GM18505 (cell line): ENCODE data around the gene SUN5.

Experiments
- ATAC-seq: cut with Tn5 transposase; IDR thresholded peaks from one replicate; pipeline ENCODE4 v1.9.1; 2021; ENCODE audit not compliant: unreplicated experiment
- POLR2A ChIP-seq: IDR thresholded peaks from 4 replicates; pipeline ENCODE4 v1.6.1; 2011; ENCODE audit warnings: borderline replicate concordance; ENCODE audit not compliant: insufficient read depth, insufficient read length; ENCODE audit errors: extremely low read depth

Gene SUN5

DNA sequence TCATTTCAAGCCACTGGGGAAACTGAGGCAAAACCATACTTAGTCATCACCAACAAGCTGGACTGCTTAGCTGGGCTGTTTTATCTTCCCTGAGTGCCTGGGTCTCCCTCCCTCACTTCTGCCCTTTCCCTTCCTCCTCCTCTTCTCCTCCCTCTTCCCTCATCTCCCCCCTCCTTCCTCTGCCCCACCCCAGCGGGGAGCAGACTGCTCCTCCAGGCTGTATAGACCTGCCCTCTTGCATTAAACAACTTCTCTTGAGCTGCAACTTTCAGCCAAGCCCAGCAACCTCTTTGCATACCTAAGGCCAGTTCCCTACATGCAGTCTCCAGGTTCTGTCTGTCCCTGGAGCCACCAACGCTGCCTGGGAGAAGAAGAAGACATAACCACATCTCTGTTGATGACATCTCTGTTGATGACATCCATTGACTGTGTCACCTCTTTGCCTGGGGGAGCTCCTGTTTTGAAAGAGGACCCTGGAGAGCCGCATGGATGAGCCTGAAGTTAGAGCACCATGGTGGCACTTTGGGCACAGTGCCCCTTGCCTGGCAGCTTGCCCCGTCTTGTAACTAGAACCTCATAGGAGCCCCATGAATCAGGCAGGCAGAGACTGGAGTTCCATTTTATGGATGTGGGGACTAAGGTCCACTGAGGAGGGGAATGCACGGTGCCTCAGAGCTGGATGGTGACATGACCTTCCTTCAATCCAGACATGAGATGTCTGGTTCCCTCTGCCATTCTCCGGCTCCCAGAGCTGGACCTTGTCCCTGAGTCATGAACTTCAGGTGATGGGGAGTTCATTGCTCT is 19.4 kb upstream of the SUN5 start:
- no peak for TF ChIP-seq POLR2A
- ATAC-seq: no peak

DNA sequence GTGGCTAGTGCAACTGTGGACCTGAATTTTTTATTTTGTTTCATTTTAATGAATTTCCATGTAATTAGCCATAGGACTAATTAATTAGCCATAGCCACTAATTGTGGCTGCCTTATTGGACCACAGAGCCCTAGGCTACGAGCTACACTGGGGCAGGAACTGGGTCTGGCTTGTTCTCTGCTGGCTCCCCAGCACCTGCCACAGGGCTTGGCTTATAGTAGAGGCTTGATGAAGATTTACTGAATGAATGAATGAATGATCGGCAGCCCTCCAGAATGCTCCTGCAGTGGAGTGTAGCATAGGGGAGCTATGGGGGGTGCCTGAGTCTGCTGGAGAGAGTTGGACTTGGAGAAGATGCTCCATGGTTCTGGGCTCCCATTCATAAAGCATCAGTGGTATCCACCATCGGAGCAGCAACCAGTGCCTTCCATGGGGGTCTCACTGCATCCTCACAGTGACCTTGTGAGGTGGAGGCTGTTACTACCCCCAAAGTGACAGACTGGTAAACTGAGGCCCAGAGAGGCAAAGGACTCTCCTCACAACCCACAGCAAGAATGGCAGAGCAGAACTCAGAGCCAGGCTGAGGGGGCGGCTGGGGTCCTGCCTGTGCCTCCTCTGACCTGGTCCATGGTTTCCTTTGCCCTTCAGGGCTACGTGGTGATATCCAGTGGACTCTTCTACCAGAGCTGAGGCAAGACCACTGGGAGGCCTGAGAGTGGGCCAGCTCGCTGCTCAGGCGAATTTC is 18.6 kb upstream of the SUN5 start:
- TF ChIP-seq POLR2A: no peak
- ATAC-seq: no peak

DNA sequence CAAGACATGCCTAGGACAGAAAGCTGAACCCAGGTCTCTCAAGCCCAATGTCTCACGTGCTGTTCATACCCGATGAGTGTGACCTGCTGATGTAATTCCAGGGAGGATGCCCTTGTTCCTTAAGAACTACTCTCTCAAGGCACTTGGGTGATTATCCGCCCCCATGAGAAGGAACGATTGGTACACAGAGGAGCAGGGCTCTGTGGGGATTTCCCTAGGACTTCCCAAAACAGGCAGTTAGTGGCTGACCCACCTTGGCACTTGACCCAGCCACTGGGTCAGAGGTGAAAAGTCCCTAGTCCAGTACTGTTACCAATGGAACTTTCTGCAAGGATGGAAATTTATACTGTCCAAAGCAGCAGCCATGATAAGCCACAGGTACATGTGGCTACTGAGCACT is 18.1 kb upstream of the SUN5 start:
- no peak for ATAC-seq
- TF ChIP-seq POLR2A: no peak

DNA sequence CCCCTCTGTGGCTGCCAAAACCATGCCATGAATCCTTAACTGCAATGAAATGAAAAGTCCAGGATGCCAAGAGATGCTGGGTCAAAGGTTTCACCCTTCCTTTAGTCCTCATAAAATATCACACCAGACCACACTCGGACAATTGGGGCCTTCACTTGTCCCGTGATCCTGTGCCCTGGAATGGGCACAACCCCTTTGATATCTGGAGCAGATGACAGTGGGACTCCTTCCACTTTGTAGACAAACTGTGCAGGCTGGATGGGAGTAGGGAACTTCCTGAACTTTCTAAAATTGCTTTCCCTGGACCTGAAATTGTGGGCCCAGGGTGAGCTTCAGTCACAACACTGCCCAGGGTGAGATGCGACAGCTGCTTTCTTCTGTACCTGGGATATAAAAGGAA is 17.6 kb upstream of the SUN5 start:
- no peak for TF ChIP-seq POLR2A
- no peak for ATAC-seq

DNA sequence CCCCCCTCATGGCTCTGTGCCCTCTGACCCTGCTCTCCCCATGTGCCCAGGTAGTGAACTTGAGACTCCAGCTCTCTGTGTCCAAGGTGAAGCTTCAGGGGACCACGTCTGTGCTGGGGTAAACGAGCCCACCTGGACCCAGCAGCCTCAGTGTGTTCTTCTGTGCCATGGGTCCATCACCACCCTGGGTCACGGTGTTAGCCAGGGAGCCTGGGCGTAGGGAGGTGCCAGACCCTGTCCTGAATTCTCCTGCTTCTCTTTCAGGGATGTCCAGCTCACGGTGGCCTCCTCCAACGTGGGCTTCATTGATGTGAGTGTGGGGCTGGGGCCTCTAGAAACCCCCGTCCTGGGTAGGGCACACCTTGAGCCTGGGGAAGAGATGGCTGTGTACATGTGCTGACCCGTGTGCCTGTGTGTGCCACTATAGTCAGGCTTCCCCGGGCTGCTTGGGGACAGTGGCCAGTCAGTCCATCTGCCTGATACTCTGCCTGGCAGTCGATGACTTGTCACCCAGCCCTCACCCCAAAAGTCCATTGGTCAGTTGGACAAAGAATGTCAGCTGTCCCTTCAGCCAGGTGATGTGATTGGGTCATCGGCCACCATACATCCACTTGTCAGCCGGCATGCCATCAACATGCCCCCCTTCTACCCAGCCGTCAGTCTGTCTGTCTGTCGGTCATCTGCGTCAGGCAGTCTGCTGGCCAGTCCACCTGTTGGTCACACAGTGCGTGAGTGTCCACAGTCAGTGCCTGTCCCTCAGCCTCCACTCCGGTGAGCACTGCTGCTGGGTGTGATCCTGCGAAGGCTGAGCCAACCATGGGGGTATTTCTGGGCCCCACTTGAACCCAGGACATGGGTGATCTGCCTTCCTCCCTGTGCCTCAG is 16.3 kb upstream of the SUN5 start:
- no peak for TF ChIP-seq POLR2A
- ATAC-seq: no peak

DNA sequence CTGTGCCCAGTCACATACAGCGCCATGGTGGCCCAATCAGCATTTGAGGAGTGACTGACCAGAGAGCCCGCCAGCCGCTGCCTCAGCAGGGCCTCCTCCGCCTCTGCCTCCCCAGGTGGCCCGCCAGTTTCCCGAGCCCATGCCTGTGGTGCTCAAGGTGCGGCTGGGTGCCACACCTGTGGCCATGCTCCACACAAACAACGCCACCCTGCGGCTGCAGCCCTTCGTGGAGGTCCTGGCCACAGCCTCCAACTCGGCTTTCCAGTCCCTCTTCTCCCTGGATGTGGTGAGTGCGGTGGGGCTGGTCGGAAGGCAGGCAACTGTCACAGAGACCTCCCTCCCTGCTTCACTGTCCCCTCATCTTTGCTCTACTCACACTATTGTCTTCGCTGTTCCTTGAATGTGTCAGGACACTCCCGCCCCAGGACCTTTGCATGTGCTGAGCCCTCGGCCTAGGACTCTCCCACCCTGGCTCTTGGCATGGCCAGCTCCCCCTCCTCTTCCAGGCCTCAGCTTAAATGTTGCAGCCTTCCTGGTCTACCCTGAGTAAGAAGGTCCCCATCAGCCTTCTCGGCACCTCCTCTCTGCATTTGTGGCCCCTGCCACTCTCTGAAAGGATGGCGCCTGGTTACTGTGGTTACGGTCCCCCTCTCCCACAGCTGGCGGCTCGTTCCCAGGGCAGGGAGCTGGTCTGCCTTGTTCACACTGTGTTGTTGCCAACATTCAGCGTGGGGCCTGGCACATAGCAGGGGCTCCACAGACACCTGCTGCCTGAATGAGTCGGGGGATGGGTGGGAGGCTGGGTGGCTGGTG is 15.4 kb upstream of the SUN5 start:
- TF ChIP-seq POLR2A: no peak

DNA sequence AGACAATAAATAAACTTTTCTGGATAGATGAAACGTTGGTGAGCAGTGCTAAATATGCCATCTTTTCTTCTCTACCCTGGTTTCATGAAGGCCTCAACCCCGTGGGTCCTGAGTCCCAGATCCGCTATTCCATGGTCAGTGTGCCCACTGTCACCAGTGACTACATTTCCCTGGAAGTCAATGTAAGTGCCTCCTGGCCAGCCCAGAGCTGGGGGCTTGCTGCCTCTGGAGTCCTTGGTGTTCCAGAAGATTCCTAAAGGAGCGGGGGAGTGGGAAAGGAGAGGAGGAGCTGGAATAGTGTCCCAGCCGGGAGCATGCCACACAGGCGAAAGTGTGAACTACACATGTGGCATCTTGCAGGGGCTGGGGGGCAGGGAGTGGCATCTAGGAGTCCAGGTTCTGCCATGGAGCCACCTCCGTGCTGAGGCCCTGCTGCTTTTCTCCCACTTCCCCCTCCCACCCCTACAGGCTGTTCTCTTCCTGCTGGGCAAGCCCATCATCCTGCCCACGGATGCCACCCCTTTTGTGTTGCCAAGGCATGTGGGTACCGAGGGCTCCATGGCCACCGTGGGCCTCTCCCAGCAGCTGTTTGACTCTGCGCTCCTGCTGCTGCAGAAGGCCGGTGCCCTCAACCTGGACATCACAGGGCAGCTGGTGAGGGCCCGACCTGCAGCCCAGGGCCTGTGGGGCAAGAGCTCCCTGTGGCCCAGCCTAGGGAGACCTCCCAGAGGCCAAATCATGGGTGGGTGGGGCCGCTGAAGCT is 14.1 kb upstream of the SUN5 start:
- no peak for TF ChIP-seq POLR2A
- ATAC-seq: no peak

More for the DNA sequence above, 15.4 kb upstream of the SUN5 start:
- ATAC-seq: no peak

DNA sequence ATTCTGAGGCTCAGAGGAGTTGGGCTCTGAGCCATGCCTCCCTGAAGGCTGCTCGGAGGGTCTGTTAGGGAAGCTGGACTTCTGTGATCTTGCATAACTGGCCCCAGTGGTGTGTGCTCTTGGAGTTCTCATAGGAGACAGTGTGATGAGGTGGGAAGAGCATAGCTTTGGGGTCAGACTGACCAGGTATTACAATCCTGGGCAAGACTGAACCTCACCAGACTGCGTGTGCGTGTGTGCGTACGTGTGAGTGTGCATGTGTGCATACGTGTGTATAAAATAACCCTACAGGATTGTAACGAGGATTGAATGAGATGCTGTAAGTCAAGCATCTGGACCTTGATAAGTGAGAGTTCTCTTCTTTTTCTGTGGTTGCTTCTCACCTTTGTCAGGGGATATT is 13.3 kb upstream of the SUN5 start:
- ATAC-seq: no peak
- TF ChIP-seq POLR2A: no peak

DNA sequence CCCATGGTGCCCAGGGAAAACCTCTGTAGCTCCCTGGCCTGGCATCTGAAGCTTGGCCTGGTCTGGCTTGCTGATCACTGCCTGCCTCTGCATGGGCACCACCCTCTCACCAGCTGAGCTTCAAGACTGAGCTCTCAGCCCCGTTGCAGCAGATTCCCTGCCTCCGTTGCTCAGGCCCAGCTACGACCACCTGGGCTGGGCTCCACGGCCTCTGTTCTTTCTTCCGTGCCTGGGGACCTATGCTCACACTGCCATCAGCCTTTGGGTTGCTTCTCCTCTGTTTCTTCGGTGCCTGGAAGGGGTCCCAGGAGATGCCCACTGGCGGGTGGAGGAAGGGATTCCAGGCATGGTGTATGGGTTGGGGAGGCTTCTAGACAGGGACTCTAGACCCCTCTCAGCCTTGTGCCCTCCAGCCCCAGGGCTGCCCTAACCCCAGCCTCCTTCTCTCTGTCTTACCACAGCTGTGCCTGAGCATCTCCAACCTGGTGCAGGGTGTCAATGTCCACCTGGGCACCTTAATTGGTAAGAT is 12.4 kb upstream of the SUN5 start:
- no peak for ATAC-seq
- no peak for TF ChIP-seq POLR2A

DNA sequence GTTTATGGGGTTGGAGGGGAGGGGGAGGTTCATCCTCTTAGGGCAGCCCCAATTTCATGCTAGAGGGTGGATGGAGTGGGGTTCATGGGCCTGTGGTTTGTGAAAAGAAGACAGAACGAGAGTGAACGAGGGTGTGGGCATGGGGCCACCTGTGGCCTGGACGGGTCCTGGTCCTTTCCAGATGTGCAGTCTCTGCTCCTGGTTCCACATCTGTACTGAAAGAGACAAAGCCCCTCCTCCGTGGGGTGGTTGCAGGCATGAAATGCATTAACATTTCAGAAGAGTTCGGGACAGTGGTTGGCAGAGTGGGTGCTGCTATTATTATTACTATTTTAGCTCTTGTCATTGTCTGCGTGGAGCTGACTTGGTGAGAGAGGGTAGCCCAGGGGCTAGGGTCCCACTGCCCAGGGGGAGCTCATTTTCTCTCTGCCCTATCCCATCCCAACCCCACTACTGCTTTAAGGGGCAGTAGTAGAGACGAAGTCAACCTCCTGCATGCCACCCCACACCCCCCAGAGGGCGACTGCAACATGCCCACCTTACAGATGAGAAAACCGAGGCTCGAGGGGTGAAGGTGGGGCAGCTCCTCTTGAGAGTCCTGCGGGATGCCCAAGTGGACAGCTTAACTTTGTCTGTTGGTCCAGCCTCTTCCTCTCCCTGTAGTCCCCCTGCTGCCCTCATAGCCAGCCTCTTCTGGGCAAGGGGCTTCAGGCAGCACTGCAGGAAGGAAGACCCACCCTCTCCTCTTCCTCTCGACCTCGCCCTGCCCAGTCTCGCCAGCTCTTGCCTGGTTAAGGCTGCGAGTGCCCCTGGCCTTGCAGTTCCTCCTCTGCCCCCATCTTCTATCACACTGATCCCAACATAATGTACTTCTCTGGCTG is 11.7 kb upstream of the SUN5 start:
- TF ChIP-seq POLR2A: no peak
- ATAC-seq: no peak

DNA sequence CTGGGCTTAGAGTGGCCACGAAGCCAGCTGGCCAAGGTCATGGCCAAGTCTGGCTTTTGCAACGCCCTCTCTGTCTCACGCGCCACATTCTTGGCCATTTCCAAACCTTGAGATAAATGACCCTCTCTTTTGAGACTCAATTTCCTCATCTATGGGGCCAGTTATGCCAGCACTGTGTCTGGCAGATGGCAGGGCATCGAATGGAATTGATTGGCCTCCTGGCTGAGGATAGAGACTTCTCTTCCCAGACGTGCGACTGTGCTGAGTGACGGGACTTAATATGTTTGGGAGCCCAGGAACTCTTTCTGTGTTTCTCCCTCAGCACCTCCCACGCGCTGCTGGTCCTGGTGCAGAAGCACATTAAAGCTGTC is 10.9 kb upstream of the SUN5 start:
- no peak for TF ChIP-seq POLR2A
- no peak for ATAC-seq
